Measurements from ENCODE around the gene ARRDC4.

Gene ARRDC4

DNA sequence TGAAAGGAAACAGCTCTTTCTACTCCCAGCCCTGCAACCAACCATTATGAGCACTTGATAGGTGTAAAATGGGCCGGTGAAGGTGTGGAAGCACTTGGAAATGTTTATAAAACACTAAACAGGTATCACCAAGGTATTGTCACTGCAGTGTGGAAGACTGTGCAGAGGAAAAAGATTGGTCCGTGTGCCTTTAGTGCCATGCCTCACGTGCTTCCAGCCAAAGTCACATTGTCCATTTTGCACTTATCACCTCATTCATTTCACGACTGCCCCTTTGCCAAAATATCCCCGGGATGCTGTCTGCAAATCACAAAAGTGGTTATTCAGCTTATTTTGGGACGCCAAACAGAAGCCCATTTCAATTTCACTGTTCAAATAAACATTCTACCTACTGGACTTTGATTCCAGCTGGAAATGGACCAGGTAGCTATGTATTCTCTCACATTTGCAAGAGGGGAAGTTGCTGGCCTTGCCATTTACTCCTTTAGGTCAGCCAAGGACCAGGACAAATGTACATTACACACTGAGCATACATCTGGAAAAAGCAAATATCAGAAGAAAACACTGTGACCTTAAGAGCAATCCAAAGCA is 58.4 kb downstream of the ARRDC4 start:
- TF ChIP-seq POLR2A (IDR thresholded peaks at IDR 0.05; ENCODE audit: low read length) (no peak), GATA1 (IDR thresholded peaks at IDR 0.05; ENCODE audit: low read depth, low read length) (no peak)
- no peak for DNase-seq
